Endothelial cell of umbilical vein (primary cell): ENCODE results near the gene ANXA6. TPM values are rescaled to one million over a fixed set of nuclear protein-coding genes. Genes with fewer than 3 reads are reported as not detected.

Source experiments
- BruUV-seq: library from RNA; stranded (reverse); fragments of 400-500 nt; replicated peaks from 2 replicates; lab custom pipeline; 2021; lab: Mats Ljungman, UMichigan
- CTCF ChIA-PET: fragments of 300-600, 350-600 bp; sonication (Branson Sonifier 250); formaldehyde crosslinking; loops from one replicate; lab custom pipeline; 2021; ENCODE audit warnings: antibody characterized with exemption, inconsistent platforms; lab: Charles Lee
- POLR2A ChIA-PET: fragments of 300-600, 350-600 bp; sonication (Branson Sonifier 250); formaldehyde crosslinking; loops from one replicate; lab custom pipeline; 2021; ENCODE audit warnings: antibody characterized with exemption, inconsistent platforms; lab: Charles Lee
- DNase-seq: peaks from one replicate; pipeline ENCODE4 v3.0.0-alpha.2; 2011; ENCODE audit warnings: low read depth, low spot score
- FAIRE-seq: peaks from 2 replicates; lab custom pipeline; 2011; peaks lifted over from hg19 to GRCh38; lab: Jason Lieb, UNC
- H2AFZ ChIP-seq: 2 replicates; pipeline ENCODE4 v1.6.0; 2012; ENCODE audit warnings: low read depth, low read length, control low read depth, inconsistent platforms
- H3K27ac ChIP-seq: 2 replicates; pipeline ENCODE4 v1.5.1; 2011; ENCODE audit warnings: low read depth, mild to moderate bottlenecking, control low read depth, low read length, moderate library complexity; ENCODE audit not compliant: insufficient read depth
- H3K27me3 ChIP-seq, 2 experiments: 2 replicates each; pipeline versions ENCODE4 v1.6.0 to v1.6.1; 2011; ENCODE audit warnings: low read length in 2 of 2, mixed read lengths in 1 of 2; ENCODE audit not compliant: control insufficient read depth in 2 of 2, insufficient read depth in 2 of 2
- H3K36me3 ChIP-seq, 2 experiments: 2 replicates in 1 of 2; 3 replicates in 1 of 2; pipeline ENCODE4 v1.5.1; 2011; ENCODE audit warnings: low read length in 2 of 2, mild to moderate bottlenecking in 1 of 2, moderate library complexity in 1 of 2; ENCODE audit not compliant: control insufficient read depth in 2 of 2, insufficient read depth in 2 of 2; ENCODE audit errors: extremely low read depth in 1 of 2
- H3K4me1 ChIP-seq: 3 replicates; pipeline ENCODE4 v1.5.1; 2011; ENCODE audit warnings: mild to moderate bottlenecking, low read length; ENCODE audit not compliant: control insufficient read depth, insufficient read depth; ENCODE audit errors: extremely low read depth
- H3K4me2 ChIP-seq: 2 replicates; pipeline ENCODE4 v1.6.1; 2011; ENCODE audit warnings: low read length, control low read depth, mixed read lengths; ENCODE audit not compliant: insufficient read depth
- H3K4me3 ChIP-seq, 3 experiments: fragments of 200-600 bp in 1 of 3; sonication (generic), shearing (Covaris generic) in 1 of 3; replicated peaks in 1 of 3; 2 replicates each; pipeline ENCODE4 v1.5.1; 2011 to 2016; ENCODE audit warnings: control low read depth in 3 of 3, low read length in 3 of 3, mild to moderate bottlenecking in 2 of 3, inconsistent platforms in 1 of 3, low read depth in 1 of 3, moderate library complexity in 1 of 3; ENCODE audit not compliant: insufficient read depth in 1 of 3
- H3K79me2 ChIP-seq: 2 replicates; pipeline ENCODE4 v1.6.0; 2012; ENCODE audit warnings: low read length, inconsistent platforms; ENCODE audit not compliant: control insufficient read depth, insufficient read depth
- H3K9ac ChIP-seq: replicated peaks from 2 replicates; pipeline ENCODE3; 2011; ENCODE audit warnings: low read length, control low read depth; ENCODE audit not compliant: insufficient read depth; ENCODE audit errors: extremely low read depth
- H3K9me1 ChIP-seq: replicated peaks from 3 replicates; pipeline ENCODE4 v1.6.0; 2011; ENCODE audit warnings: mild to moderate bottlenecking, low read length; ENCODE audit not compliant: control insufficient read depth, insufficient read depth; ENCODE audit errors: extremely low read depth
- H3K9me3 ChIP-seq: replicated peaks from 2 replicates; pipeline ENCODE4 v1.5.1; 2012; ENCODE audit warnings: low read length, inconsistent platforms; ENCODE audit not compliant: control insufficient read depth, insufficient read depth
- H4K20me1 ChIP-seq: replicated peaks from 2 replicates; pipeline ENCODE3; 2011; ENCODE audit warnings: mild to moderate bottlenecking, low read length; ENCODE audit not compliant: control insufficient read depth, insufficient read depth; ENCODE audit errors: extremely low read depth
- CTCF ChIP-seq, 2 donors: IDR thresholded peaks; 1 replicate in 1 of 2; 2 replicates in 1 of 2; pipeline ENCODE4 v1.5.1; 2011; ENCODE audit warnings: low read length in 2 of 2, mild to moderate bottlenecking in 2 of 2, moderate library complexity in 2 of 2, control low read depth in 1 of 2, inconsistent platforms in 1 of 2, low read depth in 1 of 2; ENCODE audit not compliant: insufficient read depth in 1 of 2; ENCODE audit errors: extremely low read depth in 1 of 2
- EZH2 ChIP-seq: IDR thresholded peaks from 2 replicates; pipeline ENCODE4 v1.6.1; 2012; ENCODE audit warnings: borderline replicate concordance, low read depth, mild to moderate bottlenecking, moderate library complexity, low read length, inconsistent platforms; ENCODE audit not compliant: severe bottlenecking
- FOS ChIP-seq: IDR thresholded peaks from 2 replicates; pipeline ENCODE4 v1.6.1; 2011; ENCODE audit warnings: mild to moderate bottlenecking, low read length, moderate library complexity, borderline replicate concordance; ENCODE audit not compliant: insufficient read depth
- GATA2 ChIP-seq: IDR thresholded peaks from 2 replicates; pipeline ENCODE4 v1.7.0; 2011; ENCODE audit warnings: low read depth, mild to moderate bottlenecking, moderate library complexity, mixed read lengths, low read length; ENCODE audit not compliant: insufficient read length, insufficient read depth
- JUN ChIP-seq: IDR thresholded peaks from 2 replicates; pipeline ENCODE4 v1.6.1; 2011; ENCODE audit warnings: borderline replicate concordance, low read depth; ENCODE audit not compliant: insufficient read length, insufficient read depth
- MAX ChIP-seq: IDR thresholded peaks from 2 replicates; pipeline ENCODE4 v1.6.1; 2011; ENCODE audit not compliant: insufficient read depth, insufficient read length
- MYC ChIP-seq: IDR thresholded peaks from one replicate; pipeline ENCODE4 v1.6.1; 2011; ENCODE audit warnings: mild to moderate bottlenecking, low read depth, low read length
- POLR2AphosphoS5 ChIP-seq: IDR thresholded peaks from 2 replicates; pipeline ENCODE4 v1.6.1; 2012; ENCODE audit warnings: low read depth, mild to moderate bottlenecking, control low read depth, low read length, moderate library complexity; ENCODE audit not compliant: insufficient read depth
- dilution Hi-C: fragments of 300-500 bp; cut with MboI; formaldehyde crosslinking; loops from one replicate; pipeline ENCODE4 v1.15.0; 2019; ENCODE audit warnings: low sequenced_read_pairs; ENCODE audit not compliant: extremely low pct_ligation_motif_present
- intact Hi-C: fragments of 100-400 bp; cut with micrococcal nuclease; formaldehyde crosslinking; loops from one replicate; pipeline ENCODE4 v1.10.0; 2022
- polyA plus RNA-seq, 4 experiments: library from polyadenylated mRNA; depleted of rRNA in 3 of 4; stranded (reverse) in 3 of 4; unstranded in 1 of 4; fragments of >200 nt; gene quantifications; 2 replicates each; pipeline versions ENCODE4 v1.2.1 to v1.2.3, GENCODE V29; 2011 to 2012; ENCODE audit warnings: missing spikeins in 1 of 4
- total RNA-seq: library from RNA; stranded (reverse); gene quantifications from 2 replicates; pipeline ENCODE4 v1.2.3, GENCODE V29; 2021

The ANXA6 gene
- total and polyA plus RNA-seq, 2 donors (not counting 3 experiments of a cell fraction or from before 2014, with no cell fraction given): 195 to 266 TPM

- BruUV-seq: no TSS peak
- DNase-seq: no peak
- Histone ChIP-seq H4K20me1 (no peaks in the 10 kb centered on the region), H3K9ac (no peak overlapping the region), H3K27me3 (no peaks in the 10 kb centered on the region), H3K27ac (no peak overlapping the region), H3K9me1 (no peaks in the 10 kb centered on the region), H3K4me2 (no peak overlapping the region), H3K79me2 (no peaks in the 10 kb centered on the region), H2AFZ (no peak overlapping the region), H3K36me3 (no peaks in the 10 kb centered on the region), H3K4me3 (no peak overlapping the region), H3K9me3 (no peaks in the 10 kb centered on the region), H3K4me1 (no peaks in the 10 kb centered on the region)
- FAIRE-seq: no peak
- TF ChIP-seq MAX (no peak), JUN (no peak), FOS (no peak), CTCF (IDR thresholded peaks at IDR 0.05; ENCODE audit: extremely low read depth in 1 of 2, insufficient read depth in 1 of 2, low read depth in 1 of 2, low read length in 2 of 2) (no peak), EZH2 (no peak), MYC (no peak), POLR2AphosphoS5 (no peak), GATA2 (no peak)
- intact Hi-C loops (no loop called here), dilution Hi-C loops (no loop called here)
- ChIA-PET CTCF (no interaction called here), POLR2A (no interaction called here)
Observed at GRCh38 chr5:151195622-151196021, 38.0 kb upstream of the ANXA6 start.
